Fibroblast of lung (primary cell): ENCODE measurements around the gene GSK3A. TPM values are rescaled to one million over a fixed set of nuclear protein-coding genes. Genes with fewer than 3 reads are reported as not detected.

Source experiments
- DNase-seq, 2 donors: peaks; one replicate each; pipeline versions ENCODE4 v3.0.0 to v3.0.0-alpha.2; 2010; ENCODE audit warnings: low read depth in 2 of 2
- H2AFZ ChIP-seq: 2 replicates; pipeline ENCODE4 v1.5.1; 2012; ENCODE audit warnings: low read length, control low read depth, inconsistent platforms
- H3K27ac ChIP-seq: 2 replicates; pipeline ENCODE4 v1.5.1; 2011; ENCODE audit warnings: low read length, control low read depth; ENCODE audit not compliant: insufficient read depth
- H3K27me3 ChIP-seq: 2 replicates; pipeline ENCODE4 v1.5.1; 2011; ENCODE audit warnings: mild to moderate bottlenecking, low read length; ENCODE audit not compliant: control insufficient read depth, insufficient read depth
- H3K36me3 ChIP-seq: 2 replicates; pipeline ENCODE4 v1.5.1; 2011; ENCODE audit warnings: low read length; ENCODE audit not compliant: control insufficient read depth, insufficient read depth
- H3K4me1 ChIP-seq: 2 replicates; pipeline ENCODE4 v1.5.1; 2011; ENCODE audit warnings: low read length; ENCODE audit not compliant: control insufficient read depth, insufficient read depth; ENCODE audit errors: extremely low read depth
- H3K4me2 ChIP-seq: 2 replicates; pipeline ENCODE4 v1.5.1; 2011; ENCODE audit warnings: low read length, control low read depth; ENCODE audit not compliant: insufficient read depth; ENCODE audit errors: extremely low read depth
- H3K4me3 ChIP-seq, 4 experiments: fragments of 200-600 bp in 1 of 4; sonication (generic) in 1 of 4; replicated peaks in 1 of 4; 2 replicates each; pipeline ENCODE4 v1.5.1; 2011 to 2016; ENCODE audit warnings: low read length in 4 of 4, low read depth in 3 of 4, mild to moderate bottlenecking in 3 of 4, control low read depth in 2 of 4, inconsistent platforms in 1 of 4, mixed read lengths in 1 of 4; ENCODE audit not compliant: insufficient read depth in 1 of 4; ENCODE audit errors: control extremely low read depth in 1 of 4
- H3K79me2 ChIP-seq: 2 replicates; pipeline ENCODE4 v1.5.1; 2012; ENCODE audit warnings: mild to moderate bottlenecking, low read length, inconsistent platforms; ENCODE audit not compliant: control insufficient read depth, insufficient read depth
- H3K9ac ChIP-seq: 2 replicates; pipeline ENCODE4 v1.5.1; 2011; ENCODE audit warnings: mild to moderate bottlenecking, low read length, control low read depth; ENCODE audit not compliant: insufficient read depth
- H3K9me3 ChIP-seq: 2 replicates; pipeline ENCODE4 v1.5.1; 2012; ENCODE audit warnings: low read depth, low read length; ENCODE audit not compliant: control insufficient read depth, insufficient read depth
- H4K20me1 ChIP-seq: 2 replicates; pipeline ENCODE4 v1.5.1; 2011; ENCODE audit warnings: low read length; ENCODE audit not compliant: control insufficient read depth, insufficient read depth; ENCODE audit errors: extremely low read depth
- EZH2 ChIP-seq: IDR thresholded peaks from 2 replicates; pipeline ENCODE4 v1.5.1; 2012; ENCODE audit warnings: low read length, control low read depth, mild to moderate bottlenecking; ENCODE audit errors: missing control alignments
- polyA plus RNA-seq, 2 donors: library from polyadenylated mRNA; depleted of rRNA in 1 of 2; stranded (reverse) in 1 of 2; unstranded in 1 of 2; fragments of >200 nt; gene quantifications; 2 replicates each; pipeline ENCODE4 v1.2.1, GENCODE V29; 2011 to 2012; ENCODE audit warnings: missing spikeins in 1 of 2
- total RNA-seq: library from RNA; depleted of rRNA; stranded (reverse); fragments of >200 nt; gene quantifications from 2 replicates; pipeline ENCODE4 v1.2.1, GENCODE V29; 2014
- TF ChIP-seq, protein P1 (sequence below), 2 donors: IDR thresholded peaks in 1 of 2; conservative IDR thresholded peaks in 1 of 2; 1 replicate in 1 of 2; 2 replicates in 1 of 2; pipeline ENCODE4 v1.5.1; 2011 to 2012; ENCODE audit warnings: low read length in 2 of 2, control low read depth in 1 of 2, inconsistent platforms in 1 of 2, low read depth in 1 of 2, mild to moderate bottlenecking in 1 of 2

The GSK3A gene
- total and polyA plus RNA-seq, 2 donors (not counting 1 experiment from before 2014, with no cell fraction given) = 11.6 to 21.7 TPM

DNA sequence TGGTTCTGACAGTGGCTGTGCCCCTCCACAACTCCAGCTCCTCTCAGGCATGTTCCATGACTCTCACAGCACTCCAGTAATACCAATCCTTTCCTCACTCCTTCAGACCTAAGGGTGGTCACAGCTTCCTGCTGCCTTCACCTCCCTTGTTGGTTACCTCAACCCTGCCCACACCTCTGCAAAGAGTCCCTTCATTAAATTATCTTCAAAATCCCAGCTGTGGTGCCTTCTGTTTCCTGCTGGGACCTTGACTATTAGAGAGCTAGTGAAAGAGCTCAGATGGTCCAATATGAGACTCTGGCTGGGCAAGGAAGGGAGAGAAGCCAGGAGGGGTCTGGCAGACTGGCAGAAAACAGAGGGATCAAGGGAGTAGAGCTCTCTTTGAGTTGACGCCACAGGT is 51.1 kb downstream of the GSK3A start:
- DNase-seq = no peak
- H4K20me1 ChIP-seq = no peaks in the 10 kb centered on the region

DNA sequence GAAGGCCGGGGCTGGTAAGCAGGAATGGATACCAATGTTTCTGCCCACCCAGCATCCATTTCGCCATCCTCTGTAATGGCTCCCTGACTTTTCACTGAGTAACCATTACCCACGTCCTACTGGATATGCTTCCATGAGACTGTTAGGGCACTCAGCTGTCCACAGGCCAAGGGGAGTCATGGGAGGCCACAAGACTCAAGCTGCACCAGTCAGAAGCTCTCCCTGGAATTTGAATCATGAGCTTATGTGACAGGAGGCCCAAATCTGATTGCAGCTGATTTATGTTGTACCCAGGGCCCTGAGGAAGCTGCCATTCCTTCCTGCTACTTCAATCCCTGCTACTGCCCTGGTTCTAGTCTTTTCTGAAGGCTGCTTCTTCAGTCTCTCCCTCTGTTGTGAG is 53.3 kb downstream of the GSK3A start:
- H3K9ac ChIP-seq = no peak overlapping the region
- no peak for DNase-seq
- H4K20me1 ChIP-seq = no peaks in the 10 kb centered on the region
- H3K4me1 ChIP-seq = peaks cover 5% of the 10 kb centered on the region
- TF ChIP-seq EZH2 = no peak
- TF ChIP-seq, protein P1, sequence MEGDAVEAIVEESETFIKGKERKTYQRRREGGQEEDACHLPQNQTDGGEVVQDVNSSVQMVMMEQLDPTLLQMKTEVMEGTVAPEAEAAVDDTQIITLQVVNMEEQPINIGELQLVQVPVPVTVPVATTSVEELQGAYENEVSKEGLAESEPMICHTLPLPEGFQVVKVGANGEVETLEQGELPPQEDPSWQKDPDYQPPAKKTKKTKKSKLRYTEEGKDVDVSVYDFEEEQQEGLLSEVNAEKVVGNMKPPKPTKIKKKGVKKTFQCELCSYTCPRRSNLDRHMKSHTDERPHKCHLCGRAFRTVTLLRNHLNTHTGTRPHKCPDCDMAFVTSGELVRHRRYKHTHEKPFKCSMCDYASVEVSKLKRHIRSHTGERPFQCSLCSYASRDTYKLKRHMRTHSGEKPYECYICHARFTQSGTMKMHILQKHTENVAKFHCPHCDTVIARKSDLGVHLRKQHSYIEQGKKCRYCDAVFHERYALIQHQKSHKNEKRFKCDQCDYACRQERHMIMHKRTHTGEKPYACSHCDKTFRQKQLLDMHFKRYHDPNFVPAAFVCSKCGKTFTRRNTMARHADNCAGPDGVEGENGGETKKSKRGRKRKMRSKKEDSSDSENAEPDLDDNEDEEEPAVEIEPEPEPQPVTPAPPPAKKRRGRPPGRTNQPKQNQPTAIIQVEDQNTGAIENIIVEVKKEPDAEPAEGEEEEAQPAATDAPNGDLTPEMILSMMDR (conservative IDR thresholded peaks at IDR 0.05 in 1 of 2, IDR thresholded peaks at IDR 0.05 in 1 of 2; ENCODE audit: low read depth in 1 of 2, low read length in 2 of 2) = no peak
- H3K4me3 ChIP-seq = no peak overlapping the region
- H3K27me3 ChIP-seq = no peaks in the 10 kb centered on the region
- no peak overlapping the region for H3K4me2 ChIP-seq
- H3K9me3 ChIP-seq = no peaks in the 10 kb centered on the region
- H2AFZ ChIP-seq = no peak overlapping the region
- H3K36me3 ChIP-seq = no peaks in the 10 kb centered on the region
- no peaks in the 10 kb centered on the region for H3K79me2 ChIP-seq
- no peak overlapping the region for H3K27ac ChIP-seq

More for the DNA sequence above, 51.1 kb downstream of the GSK3A start:
- no peaks in the 10 kb centered on the region for H3K9me3 ChIP-seq
- H3K4me3 ChIP-seq = no peak overlapping the region
- no peak overlapping the region for H2AFZ ChIP-seq
- no peak overlapping the region for H3K4me2 ChIP-seq
- peaks cover 5% of the 10 kb centered on the region for H3K4me1 ChIP-seq
- no peaks in the 10 kb centered on the region for H3K27me3 ChIP-seq
- H3K79me2 ChIP-seq = no peaks in the 10 kb centered on the region
- H3K9ac ChIP-seq = no peak overlapping the region
- no peak for TF ChIP-seq EZH2
- TF ChIP-seq, protein P1 (conservative IDR thresholded peaks at IDR 0.05 in 1 of 2, IDR thresholded peaks at IDR 0.05 in 1 of 2; ENCODE audit: low read depth in 1 of 2, low read length in 2 of 2) = no peak
- H3K36me3 ChIP-seq = no peaks in the 10 kb centered on the region
- no peak overlapping the region for H3K27ac ChIP-seq

DNA sequence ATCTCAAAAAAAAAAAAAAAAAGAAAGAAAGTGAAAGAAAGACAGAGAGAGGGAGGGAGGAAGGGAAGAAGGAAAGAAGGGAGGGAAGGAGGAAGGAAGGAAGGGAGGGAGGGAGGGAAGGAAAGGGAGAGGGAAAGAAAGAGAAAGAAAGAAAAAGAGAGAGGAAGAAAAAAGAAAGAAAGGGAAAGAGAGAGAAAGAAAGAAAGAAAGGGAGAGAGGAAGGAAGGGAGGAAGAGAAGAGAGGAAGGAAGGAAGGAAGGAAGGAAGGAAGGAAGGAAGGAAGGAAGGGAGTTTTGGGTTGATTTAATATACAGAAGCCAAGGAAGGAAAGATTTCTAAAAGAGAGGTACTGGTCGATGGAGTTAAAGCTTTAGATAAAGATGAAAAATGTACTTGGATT is 53.7 kb downstream of the GSK3A start:
- DNase-seq = no peak
- no peaks in the 10 kb centered on the region for H3K27me3 ChIP-seq

More for the DNA sequence above, 53.7 kb downstream of the GSK3A start:
- Histone ChIP-seq H4K20me1 (no peaks in the 10 kb centered on the region), H3K27ac (no peak overlapping the region), H3K36me3 (no peaks in the 10 kb centered on the region), H3K79me2 (no peaks in the 10 kb centered on the region), H3K4me2 (no peak overlapping the region), H3K4me1 (peaks cover 5% of the 10 kb centered on the region), H2AFZ (no peak overlapping the region), H3K9me3 (no peaks in the 10 kb centered on the region), H3K4me3 (no peak overlapping the region), H3K9ac (no peak overlapping the region)
- TF ChIP-seq, protein P1 (conservative IDR thresholded peaks at IDR 0.05 in 1 of 2, IDR thresholded peaks at IDR 0.05 in 1 of 2; ENCODE audit: low read depth in 1 of 2, low read length in 2 of 2) = no peak
- TF ChIP-seq EZH2 = no peak
